NCI-H1092 treated with DMSO at 0.1 percent for 48 hours (cell line): ENCODE data around the gene RAB3IL1.

Experiments used
- DNase-seq: peaks from one replicate; lab custom pipeline; 2025; lab: John Stamatoyannopoulos, UW

The RAB3IL1 gene

DNA sequence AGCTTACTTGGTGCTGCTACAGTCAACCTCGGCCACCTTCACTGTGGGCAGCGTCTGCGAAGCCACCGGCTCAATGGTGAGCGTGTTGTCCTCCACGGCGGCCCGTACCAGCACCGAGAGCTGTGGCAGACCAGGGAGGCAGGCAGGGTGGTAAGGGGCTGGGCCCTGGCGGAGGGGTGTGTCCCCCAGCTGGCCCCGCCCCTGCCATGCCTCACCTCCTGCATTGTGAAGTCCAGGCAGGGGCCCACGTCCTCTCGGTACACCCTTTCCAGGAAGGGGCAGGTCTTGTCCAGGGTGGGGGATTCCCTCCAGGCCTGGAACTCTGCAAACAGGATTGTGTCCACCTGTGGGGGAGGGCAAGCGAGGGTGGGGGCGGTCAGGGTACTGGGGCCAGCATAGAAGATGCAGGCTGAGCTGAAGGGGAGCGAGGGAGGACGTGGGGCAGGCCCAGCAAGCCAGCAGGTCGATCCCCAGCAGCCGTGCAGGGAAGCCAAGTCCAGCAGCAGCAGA lies 12.8 kb downstream of the RAB3IL1 start:
- no peak for DNase-seq

DNA sequence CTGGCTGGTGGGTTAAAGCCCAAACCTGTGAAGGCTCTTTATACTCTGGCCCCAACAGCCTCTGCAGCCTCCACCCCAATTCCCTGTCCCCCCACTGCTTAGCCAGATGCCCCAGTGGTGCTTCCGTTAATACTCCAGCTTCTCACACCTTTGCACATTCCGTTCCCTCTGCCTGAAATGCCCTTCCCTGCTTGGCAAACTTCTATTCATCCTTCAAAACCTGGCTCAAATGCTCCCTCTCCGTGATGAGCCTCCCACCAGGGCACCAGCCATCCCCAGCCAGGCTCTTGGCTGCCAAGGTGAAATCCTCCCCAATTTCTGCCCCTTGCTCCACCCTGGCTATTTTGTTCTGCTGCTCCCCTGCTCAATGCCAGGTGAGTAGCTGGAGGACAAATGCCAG lies 13.5 kb downstream of the RAB3IL1 start:
- no peak for DNase-seq

DNA sequence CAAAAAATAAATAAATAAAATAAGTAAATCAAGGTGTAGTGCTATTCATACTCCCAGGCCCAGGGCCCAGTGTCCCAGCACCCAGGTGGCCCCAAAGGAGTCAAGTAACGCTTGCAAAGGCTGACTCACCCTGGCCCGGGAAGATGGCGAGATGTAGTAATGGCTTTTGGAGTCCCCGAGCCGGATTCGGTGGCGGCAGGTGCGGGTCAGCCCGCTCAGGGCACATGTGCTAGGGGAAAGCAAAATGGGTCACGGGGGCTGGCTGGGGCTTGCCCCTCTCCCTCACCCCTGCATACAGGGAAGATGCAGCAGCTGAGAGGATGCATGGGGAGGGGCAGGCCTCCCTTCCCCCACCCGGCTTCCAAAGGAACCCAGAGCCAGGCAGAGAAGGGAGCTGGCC lies 15.1 kb downstream of the RAB3IL1 start:
- DNase-seq = no peak

DNA sequence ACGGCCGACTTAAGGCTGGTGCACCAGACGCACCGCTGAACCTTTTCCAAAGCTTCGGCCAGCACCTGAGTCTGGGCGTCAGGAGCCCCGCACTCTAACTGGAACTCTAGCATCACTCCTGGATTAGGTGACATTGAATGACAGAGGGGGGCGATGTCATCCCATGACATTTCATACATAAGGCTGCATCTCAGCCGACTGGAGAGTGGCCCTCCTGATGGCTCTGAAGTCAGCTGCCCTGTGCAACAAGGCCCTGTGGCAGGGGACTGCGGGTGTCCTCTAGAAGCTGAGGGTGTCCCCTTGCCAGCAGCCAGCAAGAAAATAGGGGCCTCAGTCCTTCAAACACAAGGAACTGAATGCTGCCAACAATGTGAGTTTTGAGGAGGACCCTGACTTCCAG lies 16.0 kb downstream of the RAB3IL1 start:
- no peak for DNase-seq

DNA sequence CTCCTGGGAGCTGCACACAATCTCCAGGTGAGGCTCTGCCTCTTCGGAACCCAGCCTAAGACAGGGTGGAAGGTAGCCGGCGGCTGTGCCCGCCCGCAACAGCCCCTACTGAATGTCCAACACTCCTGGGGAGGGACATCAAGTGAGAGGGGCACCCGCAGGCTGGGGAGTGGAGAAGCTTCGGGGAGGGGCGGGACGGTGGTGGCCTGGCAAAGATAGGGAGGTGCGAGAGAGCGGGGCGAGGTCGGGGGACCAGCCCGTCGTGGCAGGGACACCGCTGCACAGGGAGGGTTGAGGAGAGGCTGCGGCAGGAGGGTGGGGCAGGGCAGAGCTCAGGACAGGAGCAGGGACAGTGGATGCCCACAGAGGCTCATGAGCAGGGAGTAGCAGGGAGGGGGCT lies 17.1 kb downstream of the RAB3IL1 start:
- DNase-seq = no peak

DNA sequence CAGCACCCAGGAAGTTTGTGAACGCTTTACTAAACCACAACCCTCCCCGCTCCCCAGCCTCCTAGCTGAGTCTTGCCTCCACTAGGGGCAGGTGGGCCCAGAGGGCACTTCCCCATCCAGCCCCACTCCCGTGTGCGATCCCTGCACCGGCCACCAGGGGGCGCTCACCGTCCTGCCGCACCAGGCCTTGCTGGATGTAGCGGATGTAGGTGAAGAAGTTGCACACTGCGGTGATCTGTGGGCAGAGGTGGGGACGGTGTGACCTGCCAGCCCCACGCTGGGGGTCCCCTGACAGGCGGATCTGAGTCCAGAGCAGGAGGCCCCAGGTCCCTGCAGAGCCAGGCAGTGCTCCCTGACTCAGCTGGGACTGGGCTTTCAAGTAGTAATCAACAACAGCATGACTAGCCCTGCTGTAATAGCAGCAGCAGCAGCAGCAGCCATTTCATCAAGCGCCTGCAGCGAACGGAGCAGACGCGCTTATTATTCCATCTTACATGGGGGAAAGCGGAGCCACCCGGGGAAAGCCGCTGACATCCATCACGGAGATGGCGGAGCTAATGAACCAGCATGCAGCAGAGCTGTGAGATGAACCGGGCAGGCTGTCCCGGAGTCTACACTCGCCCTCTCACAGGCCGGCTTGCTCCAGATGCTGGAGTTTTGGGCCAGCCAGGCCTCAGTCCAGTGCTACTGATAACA lies 18.1 kb downstream of the RAB3IL1 start:
- DNase-seq = peak; percentile 75

DNA sequence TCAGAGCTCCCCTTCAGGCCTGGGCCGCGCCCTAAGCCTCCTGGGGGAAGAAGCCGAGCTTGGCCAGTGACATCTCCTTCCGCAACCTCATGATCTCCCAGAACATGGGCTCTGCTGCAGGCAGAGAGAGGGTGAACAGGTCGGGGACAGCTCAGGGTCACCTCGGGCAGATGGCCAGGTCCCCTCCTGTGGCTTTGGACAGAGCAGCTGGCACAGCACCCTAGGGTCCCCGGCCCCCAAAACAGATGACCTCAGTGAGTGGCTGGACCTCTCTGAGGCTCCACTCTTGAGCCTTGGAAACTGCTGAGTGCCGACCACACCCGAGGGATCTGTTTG lies 19.2 kb downstream of the RAB3IL1 start:
- no peak for DNase-seq

DNA sequence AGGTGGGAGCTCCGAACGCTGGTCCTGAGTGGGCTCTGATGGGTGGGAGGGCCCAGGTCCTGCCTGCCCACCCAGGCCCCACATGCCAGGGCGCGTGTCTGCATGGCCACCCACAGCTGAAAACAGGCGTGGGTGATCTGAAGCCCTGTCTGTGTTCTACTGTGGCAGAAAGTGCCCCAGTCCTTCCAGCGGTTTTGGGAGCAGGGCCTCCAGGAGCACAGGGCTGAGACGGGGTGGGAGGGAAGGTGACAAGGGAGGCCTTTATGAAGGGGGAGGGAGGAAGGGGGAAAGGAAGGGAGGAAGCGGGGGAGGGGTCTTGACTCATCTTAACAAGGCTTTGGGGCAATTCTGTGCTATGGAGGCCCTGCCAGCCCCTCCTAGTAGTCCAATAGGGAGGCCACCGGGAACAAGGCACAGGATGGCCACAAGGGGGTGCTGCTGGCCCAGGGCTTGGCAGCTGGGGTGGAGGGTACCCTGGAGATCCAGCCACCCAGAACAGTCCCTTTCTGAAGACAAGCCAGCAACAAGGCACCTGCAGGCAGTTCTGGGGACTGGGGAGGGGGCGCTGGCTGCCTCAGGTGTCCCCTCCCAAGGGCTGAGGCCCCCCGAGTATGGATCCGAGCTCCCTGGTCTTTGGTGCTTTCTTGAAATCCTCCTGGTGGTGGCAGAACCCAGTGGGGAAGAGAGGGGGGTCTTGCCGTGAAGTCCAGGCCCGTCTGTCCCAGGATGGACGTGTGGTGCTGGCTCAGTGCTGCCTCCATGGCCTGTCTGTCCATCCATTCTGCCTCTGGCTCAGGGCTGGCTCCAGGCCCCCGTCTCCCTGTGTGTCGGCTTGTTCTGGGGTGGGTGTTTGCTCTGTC lies 19.7 kb downstream of the RAB3IL1 start:
- peak; percentile 65 for DNase-seq

DNA sequence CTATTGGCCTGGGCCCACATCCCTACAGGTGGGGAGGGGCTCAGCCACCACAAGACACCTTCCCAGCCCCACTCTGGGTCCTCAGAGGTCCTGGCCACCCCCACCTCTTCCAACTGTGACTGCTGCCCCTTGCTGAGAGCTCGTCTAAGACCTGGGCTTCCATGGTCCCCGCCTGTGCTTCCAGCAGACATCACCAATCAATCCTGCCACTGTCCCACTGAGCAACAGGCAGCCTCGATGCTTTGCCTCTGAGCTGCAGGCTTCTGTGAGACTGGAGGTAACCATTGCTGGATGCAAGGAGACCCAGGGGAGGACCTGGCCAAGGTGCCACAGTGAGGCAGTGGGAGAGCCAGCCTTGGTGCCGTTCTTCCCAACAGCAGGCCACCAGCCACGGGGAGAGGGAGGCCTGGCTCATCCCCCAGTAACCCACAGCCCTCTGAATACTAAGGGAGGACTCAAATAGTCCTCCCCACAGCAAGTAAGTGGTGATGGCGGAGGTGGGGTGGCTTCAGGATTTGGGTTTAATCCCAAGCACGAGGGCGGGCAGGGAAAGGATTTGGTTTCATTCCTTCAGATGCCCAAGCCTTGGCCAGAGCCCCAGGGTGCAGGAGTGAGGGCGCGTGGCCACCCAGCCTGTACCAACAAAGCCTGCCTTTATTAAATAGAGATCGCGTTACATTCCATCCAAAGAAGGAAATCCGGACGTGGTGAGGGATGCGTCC lies 20.5 kb downstream of the RAB3IL1 start:
- no peak for DNase-seq

DNA sequence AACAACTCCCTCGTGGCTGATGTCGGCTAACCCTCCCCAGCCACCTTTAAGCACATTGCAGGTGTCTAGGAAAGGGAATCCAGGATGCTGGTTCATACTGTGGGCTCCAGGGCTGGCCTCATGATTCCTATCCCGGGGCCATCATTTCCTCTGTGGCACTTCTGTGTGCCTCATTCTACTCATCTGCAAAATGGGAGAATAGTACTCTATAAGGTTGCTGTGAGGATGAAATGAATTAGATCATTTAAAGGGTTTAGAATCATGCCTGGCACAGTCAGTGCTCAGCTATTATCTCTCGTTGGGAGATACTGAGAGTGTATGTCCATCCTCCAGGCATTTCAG lies 21.7 kb downstream of the RAB3IL1 start:
- DNase-seq = no peak

DNA sequence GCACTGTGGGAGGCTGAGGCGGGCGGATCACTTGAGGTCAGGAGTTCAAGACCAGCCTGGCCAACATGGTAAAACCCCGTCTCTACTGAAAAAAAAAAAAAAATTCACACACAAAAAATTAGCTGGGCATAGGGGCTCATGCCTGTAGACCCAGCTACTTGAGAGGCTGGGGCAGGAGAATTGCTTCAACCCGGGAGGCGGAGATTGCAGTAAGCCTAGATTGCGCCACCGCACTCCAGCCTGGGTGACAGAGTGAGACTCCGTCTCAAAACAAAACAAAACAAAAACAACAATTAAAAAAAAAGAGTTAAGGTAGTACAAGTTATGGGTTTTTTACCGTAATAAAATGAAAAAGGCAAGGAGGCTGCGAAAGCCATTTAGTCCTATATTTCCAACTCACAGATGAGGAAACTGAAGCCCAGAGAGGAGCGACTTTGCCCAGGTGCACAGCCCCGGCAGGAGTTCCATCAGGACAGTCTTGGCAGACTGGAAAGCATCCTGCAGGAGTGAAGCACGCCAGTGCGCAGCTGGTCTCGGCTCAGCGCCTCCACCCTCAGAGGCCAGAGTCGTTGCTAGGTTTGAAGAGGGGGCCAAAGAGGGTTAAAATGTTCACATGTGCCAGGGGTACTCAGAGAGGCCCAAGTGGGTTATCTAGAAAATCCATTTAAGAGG lies 22.2 kb downstream of the RAB3IL1 start:
- DNase-seq = no peak

DNA sequence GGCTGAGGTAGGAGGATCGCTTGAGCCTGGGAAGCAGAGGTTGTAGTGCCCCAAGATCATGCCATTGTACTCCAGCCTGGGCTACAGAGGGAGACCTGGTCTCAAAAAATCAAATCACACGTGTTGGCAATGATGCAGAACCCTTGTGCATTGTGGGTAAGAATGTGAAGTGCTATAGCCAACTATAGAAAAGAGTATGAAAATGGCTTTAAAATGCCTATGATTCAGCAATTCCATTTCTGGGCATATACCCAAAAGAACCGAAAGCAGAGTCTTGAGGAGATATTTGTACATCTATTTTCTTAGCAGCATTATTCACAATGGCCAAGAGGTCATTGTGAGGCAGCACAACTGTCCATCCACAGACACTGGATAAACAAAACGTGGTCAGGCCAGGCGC lies 23.4 kb downstream of the RAB3IL1 start:
- DNase-seq = no peak

DNA sequence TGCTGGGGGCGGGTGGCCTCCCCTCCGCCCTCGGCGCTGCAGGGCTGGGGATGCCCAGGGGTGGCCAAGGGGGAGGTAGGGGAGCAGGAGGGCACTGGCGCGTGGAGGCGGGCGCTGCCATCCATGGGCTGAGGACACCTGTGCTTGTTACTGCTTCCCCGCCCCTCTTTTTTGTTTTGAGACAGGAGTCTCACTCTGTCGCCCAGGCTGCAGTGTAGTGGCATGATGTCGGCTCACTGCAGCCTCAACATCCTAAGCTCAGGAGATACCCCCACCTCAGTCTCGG lies 25.3 kb downstream of the RAB3IL1 start:
- no peak for DNase-seq

DNA sequence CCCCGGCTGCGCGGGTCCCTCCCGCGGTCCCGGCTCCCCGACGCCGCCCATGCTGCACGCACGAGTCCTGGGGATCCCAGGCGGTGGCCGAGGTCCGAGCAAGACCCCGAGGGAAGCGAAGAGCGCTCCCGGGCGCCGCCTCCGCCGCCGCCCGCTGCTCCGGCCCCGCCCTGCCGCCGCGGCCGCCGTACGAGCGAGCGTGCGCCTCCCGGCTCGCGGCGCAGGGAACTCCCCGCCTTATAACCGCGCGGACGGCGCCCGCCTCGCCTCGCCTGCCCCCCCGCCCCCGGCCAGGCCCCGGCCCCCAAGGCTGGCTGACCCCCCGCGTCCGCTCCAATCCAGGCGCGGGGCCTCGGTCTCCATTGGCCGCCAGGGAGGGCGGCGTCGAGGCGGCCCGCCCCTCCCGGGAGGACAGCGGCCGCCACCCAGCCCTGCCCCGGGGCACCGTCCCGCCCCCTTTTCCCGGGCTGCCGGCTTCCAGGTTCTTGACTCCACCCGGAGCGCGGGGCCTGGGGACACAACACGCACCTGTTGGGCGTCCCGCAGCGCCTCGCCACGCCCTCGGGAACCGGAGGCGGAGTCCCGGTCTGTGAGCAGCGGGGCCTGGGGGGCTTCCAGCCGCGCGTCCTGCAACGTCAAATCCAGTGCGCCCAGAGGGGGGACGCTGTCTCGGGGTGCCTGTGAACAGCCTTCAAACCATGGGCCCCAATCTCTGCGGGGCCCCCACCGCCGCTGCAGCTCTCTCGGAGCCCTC lies 25.9 kb downstream of the RAB3IL1 start, which contains the start of gene FADS3:
FADS3 (minus strand) TSS at position 215 of the 754 bp plus-strand sequence; CDS start at position 51, 164 bp downstream.
- DNase-seq = peak; percentile 43

DNA sequence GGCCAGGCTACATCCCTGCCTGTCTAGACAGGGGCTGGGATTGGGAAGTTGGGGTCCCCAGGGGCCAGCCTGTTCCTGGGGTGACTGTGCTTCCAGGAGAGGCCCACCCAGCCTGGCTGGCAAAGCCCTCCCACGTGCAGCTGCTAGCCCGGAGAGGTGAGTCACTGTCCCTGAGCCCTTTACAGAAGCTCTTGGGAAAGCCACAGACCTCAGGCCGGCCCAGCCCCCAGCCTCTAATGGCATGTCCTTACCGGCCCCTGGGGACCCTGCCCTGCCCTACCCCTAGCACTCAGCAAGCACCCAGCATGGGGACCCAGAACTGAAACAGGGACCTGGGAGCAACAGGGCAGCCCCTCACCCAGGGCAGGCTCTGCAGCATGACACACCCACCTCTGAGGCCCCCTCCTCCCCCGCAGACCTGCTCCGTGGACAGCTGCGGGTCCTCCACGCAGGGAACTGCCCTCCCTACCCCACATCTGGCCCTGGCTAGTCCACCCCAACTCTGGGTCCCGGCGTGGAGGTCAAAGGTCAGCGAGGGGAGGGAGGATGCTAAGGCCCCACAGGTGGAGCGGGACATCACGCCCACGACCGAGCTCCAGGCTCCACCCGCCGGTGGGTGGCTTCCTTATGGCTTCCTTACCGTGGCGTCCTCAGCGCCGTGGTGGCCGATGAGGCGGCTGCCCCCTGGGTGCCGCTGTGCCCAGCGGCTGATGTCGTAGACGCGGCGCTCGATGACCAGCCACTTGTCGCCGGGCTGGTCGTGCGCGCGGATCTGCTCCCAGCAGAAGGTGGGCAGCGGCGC lies 26.6 kb downstream of the RAB3IL1 start:
- DNase-seq = peak; percentile 12

DNA sequence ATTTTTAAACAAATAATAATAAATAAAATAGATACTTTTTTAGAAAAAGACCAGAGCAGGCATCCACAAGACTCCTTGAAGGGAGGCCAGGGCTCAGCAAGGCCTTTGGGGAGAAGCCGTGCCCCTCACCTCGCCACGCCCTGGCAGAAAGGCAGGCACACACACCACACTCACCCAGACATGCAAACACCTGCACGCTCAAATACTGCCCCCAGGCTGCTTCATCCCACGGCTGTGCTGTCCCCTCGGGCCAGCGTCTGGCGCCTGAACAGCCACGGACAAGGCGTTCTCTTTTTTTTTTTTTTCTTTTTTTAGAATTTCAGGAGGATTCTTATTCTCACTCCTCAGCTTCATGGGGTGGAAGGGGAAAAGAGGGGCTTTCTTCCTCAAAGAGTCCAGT lies 27.5 kb downstream of the RAB3IL1 start:
- DNase-seq = no peak

DNA sequence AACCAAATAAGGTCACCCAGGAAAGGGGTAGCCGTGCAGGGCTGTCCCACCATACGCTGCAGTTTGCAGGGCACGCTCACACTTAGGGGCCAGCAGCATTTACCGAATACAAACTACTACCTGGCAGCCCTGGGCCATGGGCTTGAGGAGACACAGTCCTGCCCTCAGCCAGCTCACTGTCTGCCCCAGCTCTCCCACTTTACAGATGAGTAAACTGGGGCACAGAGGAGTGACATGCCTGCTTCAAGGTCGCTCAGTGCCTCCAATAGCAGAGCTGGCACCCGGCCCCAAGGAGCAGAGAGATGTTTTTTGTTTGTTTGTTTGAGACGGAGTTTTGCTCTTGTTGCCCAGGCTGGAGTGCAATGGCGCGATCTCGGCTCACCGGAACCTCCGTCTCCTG lies 28.8 kb downstream of the RAB3IL1 start:
- no peak for DNase-seq

DNA sequence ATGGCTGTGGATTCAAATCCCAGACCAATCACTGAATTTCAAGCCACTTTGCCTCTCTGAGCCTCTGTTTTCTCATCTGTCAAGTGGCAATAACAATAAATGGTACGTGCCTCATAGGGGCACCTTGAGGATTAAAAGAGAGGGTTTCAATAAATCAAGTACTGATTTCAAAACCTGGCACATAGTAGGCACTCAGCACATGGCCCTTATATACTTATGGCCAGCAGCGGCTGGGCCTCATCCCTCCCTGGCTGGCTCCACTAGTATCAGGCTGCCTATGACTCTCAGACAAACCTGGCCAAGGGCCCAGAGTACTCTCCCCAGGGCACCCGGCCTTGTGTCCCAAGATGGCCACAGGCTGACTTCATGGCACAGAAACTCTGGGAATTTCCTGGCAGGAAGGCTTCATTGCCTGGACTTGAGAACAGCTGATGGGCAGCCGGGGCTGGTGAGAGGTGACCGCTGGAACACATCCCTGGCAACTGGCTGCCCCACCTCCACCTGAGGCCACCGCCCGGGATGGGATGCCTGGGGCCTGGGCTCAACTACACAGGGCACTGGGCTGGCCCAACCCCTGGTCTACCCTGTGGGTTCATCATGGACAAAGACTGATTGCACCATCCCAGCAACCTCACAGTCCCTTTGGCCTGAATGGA lies 29.4 kb downstream of the RAB3IL1 start:
- DNase-seq = no peak

DNA sequence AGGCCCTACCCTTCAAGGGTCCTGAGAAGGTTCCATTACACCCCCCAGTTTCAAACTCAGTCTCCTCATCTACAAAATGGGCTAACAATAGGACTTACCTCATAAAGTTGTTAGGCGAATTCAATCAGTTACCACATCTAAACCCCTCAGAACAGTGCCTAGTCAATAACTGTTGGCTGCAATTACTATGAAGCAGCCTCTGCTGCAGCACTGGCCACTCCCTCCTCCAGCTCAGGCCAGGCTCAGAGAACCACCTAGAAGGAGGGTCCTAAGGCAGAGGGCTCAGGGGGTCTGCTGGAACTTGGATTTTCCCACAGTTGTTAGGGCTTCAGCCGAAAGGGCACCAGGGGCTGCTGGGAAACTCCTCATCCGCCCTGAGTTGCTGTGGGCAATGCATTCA lies 30.7 kb downstream of the RAB3IL1 start:
- no peak for DNase-seq
